ENCODE data around the gene PTHLH. TPM values are rescaled to one million over a fixed set of nuclear protein-coding genes. Genes with fewer than 3 reads are reported as not detected.

Gene PTHLH
- not detected for total RNA-seq

DNA sequence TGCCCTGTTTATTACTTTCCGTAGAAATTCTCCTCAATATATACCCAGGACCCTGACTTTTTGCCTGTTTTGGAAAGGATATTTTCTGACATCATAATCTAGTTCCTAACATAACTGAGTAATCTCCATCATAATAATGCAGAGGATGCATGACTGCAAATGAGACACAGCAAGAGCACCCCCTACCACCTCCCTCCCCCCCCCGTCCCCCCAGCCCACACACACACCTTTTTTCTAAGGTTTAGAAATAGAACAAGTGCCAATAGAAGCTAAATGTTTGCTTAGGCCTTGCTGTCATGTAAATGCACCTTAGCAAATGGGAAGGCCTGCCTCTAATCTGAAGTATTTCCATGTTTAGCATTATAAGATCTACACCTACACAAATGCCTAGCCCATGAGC, at the start of gene PTHLH:
PTHLH (minus strand) TSS at position 13 of the 400 bp plus-strand sequence. CDS start 3,239 bp downstream, outside the sequence.
- ChIA-PET POLR2A (no interaction called here), CTCF (no interaction called here)
- H3K27me3 Mint-ChIP-seq (ENCODE audit: low read depth), result peaks cover 80% of the 10 kb centered on the region
- no peak within 1 kb of the TSS for H3K4me3 Mint-ChIP-seq
- ATAC-seq (no peak), DNase-seq (no peak)
- no peaks in the 10 kb centered on the region for H3K9me3 Mint-ChIP-seq (ENCODE audit: insufficient read depth)
- peaks cover 20% of the 10 kb centered on the region for H3K4me1 Mint-ChIP-seq (ENCODE audit: low read depth)
- H3K27ac Mint-ChIP-seq, result no peak within 1 kb of the TSS
- no peaks in the 10 kb centered on the region for H3K36me3 Mint-ChIP-seq (ENCODE audit: low read depth)

DNA sequence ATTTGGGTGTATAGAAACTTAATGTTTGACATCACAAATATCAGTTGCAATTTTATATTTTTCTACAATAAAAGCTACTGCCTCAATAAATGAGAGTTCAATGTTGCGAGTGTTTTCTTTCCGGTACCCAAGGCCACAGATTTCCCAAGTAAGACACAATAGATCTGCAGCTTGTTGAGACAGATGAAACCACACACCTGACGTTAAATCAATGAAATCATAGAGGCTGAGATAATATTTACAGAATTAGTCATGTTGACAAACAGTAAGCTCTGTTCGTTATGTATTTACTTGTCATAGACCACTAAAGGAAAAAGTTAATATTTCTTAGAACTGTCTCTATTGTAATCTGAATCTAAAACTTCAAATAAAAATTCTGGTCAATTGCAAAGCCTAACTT, 49.2 kb upstream of the PTHLH start:
- H3K4me1 Mint-ChIP-seq (ENCODE audit: low read depth), result no peaks in the 10 kb centered on the region
- H3K4me3 Mint-ChIP-seq, result no peak overlapping the region
- no peak for DNase-seq
- H3K36me3 Mint-ChIP-seq (ENCODE audit: low read depth), result no peaks in the 10 kb centered on the region
- no peak for ATAC-seq
- CTCF ChIA-PET, result interaction anchor here (0.8 kb wide), 1 partner anchor 11 kb away, joined by 3 read pairs; no protein-coding TSS in a partner anchor
- POLR2A ChIA-PET, result no interaction called here
- no peak overlapping the region for H3K27ac Mint-ChIP-seq
- H3K9me3 Mint-ChIP-seq (ENCODE audit: insufficient read depth), result no peaks in the 10 kb centered on the region
- H3K27me3 Mint-ChIP-seq (ENCODE audit: low read depth), result peaks cover 3% of the 10 kb centered on the region

DNA sequence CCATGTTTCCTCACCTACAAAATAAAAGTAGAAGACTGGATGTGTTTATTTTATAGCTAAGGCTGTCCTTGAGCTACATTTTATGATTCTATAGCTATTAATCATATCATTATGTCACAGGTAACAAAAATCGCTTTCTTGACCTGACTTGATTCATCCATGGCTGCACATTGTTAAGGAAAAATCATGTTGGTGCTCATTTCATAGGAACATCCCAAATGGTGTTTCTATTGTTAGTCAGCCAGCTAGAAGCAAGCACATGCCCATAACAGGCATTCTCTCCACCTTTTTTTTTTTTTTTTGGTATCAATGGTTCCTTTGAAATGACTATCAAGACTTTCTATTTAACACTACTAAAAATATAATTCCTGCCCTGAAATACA, 45.3 kb upstream of the PTHLH start:
- Mint-ChIP-seq H3K27me3 (ENCODE audit: low read depth) (peaks cover 3% of the 10 kb centered on the region), H3K27ac (no peak overlapping the region), H3K9me3 (ENCODE audit: insufficient read depth) (no peaks in the 10 kb centered on the region), H3K4me3 (no peak overlapping the region), H3K4me1 (ENCODE audit: low read depth) (no peaks in the 10 kb centered on the region), H3K36me3 (ENCODE audit: low read depth) (no peaks in the 10 kb centered on the region)
- ChIA-PET CTCF (no interaction called here), POLR2A (no interaction called here)
- DNase-seq (no peak), ATAC-seq (no peak)

DNA sequence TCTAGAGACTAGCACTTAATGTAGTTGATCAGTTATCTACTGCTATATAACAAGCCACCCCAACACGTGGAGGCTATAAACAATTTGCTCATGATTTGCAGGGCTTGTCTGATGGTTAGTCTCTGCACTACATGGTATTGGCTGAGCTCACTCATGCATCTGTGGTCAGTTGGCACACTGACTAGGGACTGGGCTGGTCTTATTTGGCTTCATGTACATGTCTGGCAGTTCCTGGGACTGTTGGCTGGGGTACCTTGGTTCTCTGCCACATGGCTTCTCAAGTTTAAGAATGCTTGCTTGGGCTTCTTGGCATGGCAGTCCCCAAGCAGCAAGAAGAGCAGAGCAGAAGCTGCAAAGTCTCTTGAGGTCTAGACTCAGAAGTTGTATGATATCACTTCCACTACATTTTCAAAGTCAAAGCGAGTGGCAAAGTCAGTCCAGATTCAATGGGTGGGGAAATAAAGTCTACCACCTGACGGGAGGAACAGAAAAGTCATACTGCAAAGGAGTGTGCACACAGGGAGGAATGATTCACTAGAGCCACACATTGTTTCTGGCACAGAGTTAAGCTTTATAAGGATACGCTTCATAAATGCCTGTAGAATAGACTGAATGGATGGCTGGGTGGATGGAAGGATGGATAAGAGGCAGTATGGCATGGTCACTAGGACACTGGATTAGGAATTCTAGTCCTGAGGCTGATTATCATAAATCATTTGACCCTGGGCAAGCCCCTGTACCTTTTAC, 44.8 kb upstream of the PTHLH start:
- ChIA-PET POLR2A (no interaction called here), CTCF (no interaction called here)
- Mint-ChIP-seq H3K27ac (no peak overlapping the region), H3K9me3 (ENCODE audit: insufficient read depth) (no peaks in the 10 kb centered on the region), H3K4me3 (no peak overlapping the region), H3K4me1 (ENCODE audit: low read depth) (no peaks in the 10 kb centered on the region), H3K36me3 (ENCODE audit: low read depth) (no peaks in the 10 kb centered on the region), H3K27me3 (ENCODE audit: low read depth) (no peaks in the 10 kb centered on the region)
- ATAC-seq, result no peak
- no peak for DNase-seq

DNA sequence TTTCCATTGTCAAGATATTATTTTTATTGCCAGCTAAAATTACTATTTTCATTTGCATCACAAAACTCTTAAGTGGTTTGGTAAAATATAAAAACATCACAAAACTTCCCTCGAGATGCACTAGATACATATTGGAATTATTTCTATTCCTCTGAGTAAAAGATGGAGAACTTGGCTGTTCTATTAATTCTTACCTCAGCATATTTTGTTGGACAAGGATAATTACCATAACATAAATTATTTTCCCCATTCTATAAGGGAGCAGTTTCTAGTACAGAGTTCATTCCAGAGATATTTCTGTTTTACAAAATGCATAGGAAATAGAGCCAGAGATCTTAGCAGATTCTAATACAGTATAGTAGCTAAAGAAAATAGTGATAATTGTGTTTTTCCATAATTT, 42.6 kb upstream of the PTHLH start:
- no peak overlapping the region for H3K4me3 Mint-ChIP-seq
- no peak for DNase-seq
- H3K27me3 Mint-ChIP-seq (ENCODE audit: low read depth), result no peaks in the 10 kb centered on the region
- no peaks in the 10 kb centered on the region for H3K36me3 Mint-ChIP-seq (ENCODE audit: low read depth)
- H3K9me3 Mint-ChIP-seq (ENCODE audit: insufficient read depth), result no peaks in the 10 kb centered on the region
- ChIA-PET CTCF (no interaction called here), POLR2A (no interaction called here)
- no peak overlapping the region for H3K27ac Mint-ChIP-seq
- H3K4me1 Mint-ChIP-seq (ENCODE audit: low read depth), result no peaks in the 10 kb centered on the region
- ATAC-seq, result no peak

DNA sequence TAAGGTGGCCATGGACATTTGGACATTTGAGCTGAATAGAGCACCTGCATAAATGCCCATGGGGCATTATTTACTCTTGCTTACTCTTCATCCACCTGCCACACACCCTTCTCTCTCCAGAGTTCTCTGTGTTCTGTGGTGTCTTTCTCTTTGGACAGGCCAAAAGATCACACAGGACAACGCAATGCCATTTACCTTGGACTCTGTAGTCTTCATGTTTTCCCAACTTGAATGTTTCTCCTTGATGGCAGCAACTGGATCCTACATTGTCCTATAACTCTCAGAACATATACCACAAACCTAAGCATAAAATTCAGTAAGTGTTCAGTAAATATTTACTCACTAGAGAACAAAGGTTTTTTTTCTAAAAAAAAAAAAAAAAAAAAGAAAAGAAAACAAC, 41.7 kb upstream of the PTHLH start:
- no peaks in the 10 kb centered on the region for H3K4me1 Mint-ChIP-seq (ENCODE audit: low read depth)
- DNase-seq (no peak), ATAC-seq (no peak)
- no peaks in the 10 kb centered on the region for H3K27me3 Mint-ChIP-seq (ENCODE audit: low read depth)
- H3K9me3 Mint-ChIP-seq (ENCODE audit: insufficient read depth), result no peaks in the 10 kb centered on the region
- H3K27ac Mint-ChIP-seq, result no peak overlapping the region
- no peak overlapping the region for H3K4me3 Mint-ChIP-seq
- ChIA-PET POLR2A (no interaction called here), CTCF (no interaction called here)
- H3K36me3 Mint-ChIP-seq (ENCODE audit: low read depth), result no peaks in the 10 kb centered on the region

DNA sequence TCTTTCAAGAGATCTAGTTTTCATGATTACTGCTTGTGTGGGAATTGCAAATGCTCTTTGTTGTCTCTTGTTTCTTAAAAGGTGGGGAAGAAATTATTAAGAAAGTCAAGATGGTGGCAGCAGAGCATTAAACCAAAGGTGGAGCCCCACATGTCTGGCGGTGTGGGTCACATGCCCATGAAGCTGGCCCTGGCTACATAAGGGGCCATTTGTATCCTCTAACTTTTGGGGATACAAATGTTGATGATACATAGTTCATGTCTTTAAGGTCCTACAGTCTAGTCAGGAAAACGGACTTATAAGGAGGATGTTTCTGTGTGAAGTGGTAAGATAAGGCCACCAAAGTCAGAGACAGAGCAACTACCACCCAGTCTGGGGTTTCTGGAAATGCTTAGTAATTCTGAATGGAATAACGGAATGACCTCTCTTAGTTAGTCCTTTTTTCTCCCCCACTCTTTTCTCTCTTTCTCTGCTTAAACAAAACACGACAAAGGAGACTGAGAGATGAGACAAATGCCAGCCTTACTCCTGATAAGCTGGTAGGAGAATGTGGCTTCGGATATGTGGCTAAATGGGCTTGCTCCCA, 39.9 kb upstream of the PTHLH start:
- Mint-ChIP-seq H3K4me1 (ENCODE audit: low read depth) (no peaks in the 10 kb centered on the region), H3K27ac (no peak overlapping the region), H3K4me3 (no peak overlapping the region), H3K27me3 (ENCODE audit: low read depth) (no peaks in the 10 kb centered on the region), H3K36me3 (ENCODE audit: low read depth) (no peaks in the 10 kb centered on the region), H3K9me3 (ENCODE audit: insufficient read depth) (no peaks in the 10 kb centered on the region)
- DNase-seq (no peak), ATAC-seq (no peak)
- ChIA-PET POLR2A (no interaction called here), CTCF (interaction anchor here (1.4 kb wide), 1 partner anchor 10 kb away, joined by 3 read pairs; no protein-coding TSS in a partner anchor)

DNA sequence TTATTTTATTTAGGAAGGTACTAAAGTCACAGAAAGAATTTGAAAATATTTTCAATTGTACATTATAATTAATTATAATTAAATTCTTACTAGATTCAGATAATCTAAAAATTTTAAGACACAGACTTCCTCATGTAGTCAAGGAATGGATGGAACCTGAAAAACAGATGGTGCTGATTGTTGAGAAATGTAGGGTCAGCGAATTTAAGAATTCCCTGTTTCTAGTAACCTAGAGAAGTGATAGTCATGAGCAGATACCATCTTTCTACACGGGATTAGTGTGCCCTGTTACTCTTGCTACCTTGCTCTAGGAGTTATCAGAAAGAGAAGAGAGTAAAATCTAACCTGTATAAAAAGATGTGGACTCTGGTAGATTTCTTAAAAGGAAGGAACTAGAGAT, 37.5 kb upstream of the PTHLH start:
- DNase-seq (no peak), ATAC-seq (no peak)
- Mint-ChIP-seq H3K36me3 (ENCODE audit: low read depth) (no peaks in the 10 kb centered on the region), H3K9me3 (ENCODE audit: insufficient read depth) (no peaks in the 10 kb centered on the region), H3K27me3 (ENCODE audit: low read depth) (no peaks in the 10 kb centered on the region), H3K27ac (no peak overlapping the region), H3K4me1 (ENCODE audit: low read depth) (no peaks in the 10 kb centered on the region), H3K4me3 (no peak overlapping the region)
- POLR2A ChIA-PET, result no interaction called here
- CTCF ChIA-PET, result no interaction called here

DNA sequence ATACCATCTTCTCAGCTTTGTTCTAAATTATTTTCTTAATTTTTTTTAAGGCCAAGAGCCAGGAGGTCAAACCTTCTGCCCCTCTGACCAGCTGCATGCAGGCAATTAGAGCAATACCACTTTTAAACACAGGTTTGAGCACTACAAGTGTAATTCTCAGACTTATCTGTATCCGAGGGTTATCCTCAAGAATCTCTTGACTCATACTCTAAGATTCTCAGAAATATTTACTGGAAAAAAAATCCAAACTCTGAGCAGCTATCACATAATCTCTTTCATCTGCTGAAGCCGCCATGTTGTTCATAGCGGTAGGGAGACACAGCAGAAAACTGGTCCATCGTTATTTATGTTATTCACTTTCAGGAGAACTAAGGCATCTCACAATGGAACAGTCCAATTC, 27.4 kb upstream of the PTHLH start:
- no peak overlapping the region for H3K4me3 Mint-ChIP-seq
- DNase-seq (no peak), ATAC-seq (no peak)
- ChIA-PET POLR2A (no interaction called here), CTCF (no interaction called here)
- no peaks in the 10 kb centered on the region for H3K36me3 Mint-ChIP-seq (ENCODE audit: low read depth)
- no peaks in the 10 kb centered on the region for H3K27me3 Mint-ChIP-seq (ENCODE audit: low read depth)
- no peaks in the 10 kb centered on the region for H3K4me1 Mint-ChIP-seq (ENCODE audit: low read depth)
- no peak overlapping the region for H3K27ac Mint-ChIP-seq
- no peaks in the 10 kb centered on the region for H3K9me3 Mint-ChIP-seq (ENCODE audit: insufficient read depth)

DNA sequence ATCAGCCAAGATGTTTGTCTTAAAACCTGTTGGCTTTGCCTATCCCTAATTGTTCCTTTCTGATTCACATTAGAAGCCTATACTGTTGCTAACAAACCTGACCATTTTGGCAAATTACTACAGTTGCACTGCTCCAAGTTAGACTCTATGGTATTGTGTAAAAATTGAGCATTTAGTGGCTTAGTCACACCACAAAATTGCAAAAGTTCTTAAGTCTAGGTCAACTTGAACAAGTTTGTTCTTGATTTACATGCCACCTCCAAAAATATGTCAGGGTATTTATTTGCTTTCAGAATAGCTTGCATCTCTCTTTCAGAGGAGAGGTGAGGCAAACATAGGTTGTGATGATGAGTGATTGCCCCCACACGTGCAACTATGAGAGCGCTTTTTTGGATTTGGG, 27.0 kb upstream of the PTHLH start:
- ATAC-seq, result no peak
- CTCF ChIA-PET, result no interaction called here

DNA sequence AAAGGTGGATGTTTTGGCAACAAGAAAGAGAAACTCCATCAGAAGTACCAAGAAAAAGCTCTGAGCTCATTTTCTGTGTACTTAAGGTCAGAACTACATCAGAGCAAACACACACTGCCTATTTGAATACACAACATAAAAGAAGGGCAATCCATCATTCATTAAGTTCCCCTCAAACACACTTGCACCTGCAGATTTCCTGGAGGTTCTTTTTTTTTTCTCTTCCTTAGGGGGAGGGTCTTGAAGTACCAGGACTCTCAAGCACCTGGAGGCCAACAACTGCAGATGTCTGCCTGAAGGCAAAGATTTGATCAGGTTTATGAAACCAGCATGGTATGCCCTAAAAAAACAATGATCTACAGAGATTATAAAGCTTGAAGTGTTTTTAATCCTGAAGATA, 26.1 kb upstream of the PTHLH start:
- Mint-ChIP-seq H3K27me3 (ENCODE audit: low read depth) (no peaks in the 10 kb centered on the region), H3K4me1 (ENCODE audit: low read depth) (no peaks in the 10 kb centered on the region), H3K4me3 (no peak overlapping the region), H3K27ac (no peak overlapping the region), H3K36me3 (ENCODE audit: low read depth) (no peaks in the 10 kb centered on the region), H3K9me3 (ENCODE audit: insufficient read depth) (no peaks in the 10 kb centered on the region)
- ChIA-PET CTCF (no interaction called here), POLR2A (no interaction called here)
- DNase-seq (no peak), ATAC-seq (no peak)

More for the DNA sequence above, 27.0 kb upstream of the PTHLH start:
- no peak for DNase-seq
- no peak overlapping the region for H3K27ac Mint-ChIP-seq
- H3K4me3 Mint-ChIP-seq, result no peak overlapping the region
- H3K4me1 Mint-ChIP-seq (ENCODE audit: low read depth), result no peaks in the 10 kb centered on the region
- H3K27me3 Mint-ChIP-seq (ENCODE audit: low read depth), result no peaks in the 10 kb centered on the region
- POLR2A ChIA-PET, result no interaction called here
- no peaks in the 10 kb centered on the region for H3K36me3 Mint-ChIP-seq (ENCODE audit: low read depth)
- no peaks in the 10 kb centered on the region for H3K9me3 Mint-ChIP-seq (ENCODE audit: insufficient read depth)

DNA sequence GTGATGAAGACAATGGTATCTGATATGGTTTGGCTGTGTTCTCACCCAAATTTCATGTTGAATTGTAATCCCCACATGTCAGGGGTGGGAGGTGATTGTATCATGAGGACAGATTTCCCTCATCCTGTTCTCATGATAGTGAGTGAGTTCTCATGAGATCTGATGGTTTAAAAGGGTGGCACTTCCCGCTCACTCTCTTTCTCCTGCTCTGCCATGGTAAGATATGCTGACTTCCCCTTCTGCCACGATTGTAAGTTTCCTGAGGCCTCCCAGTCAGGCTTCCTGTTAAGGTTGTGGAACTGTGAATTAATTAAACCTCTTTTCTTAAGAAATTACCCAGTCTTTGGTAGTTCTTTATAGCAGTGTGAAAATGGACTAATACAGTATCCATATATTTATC, 25.6 kb upstream of the PTHLH start:
- H3K4me3 Mint-ChIP-seq, result no peak overlapping the region
- no peak overlapping the region for H3K27ac Mint-ChIP-seq

DNA sequence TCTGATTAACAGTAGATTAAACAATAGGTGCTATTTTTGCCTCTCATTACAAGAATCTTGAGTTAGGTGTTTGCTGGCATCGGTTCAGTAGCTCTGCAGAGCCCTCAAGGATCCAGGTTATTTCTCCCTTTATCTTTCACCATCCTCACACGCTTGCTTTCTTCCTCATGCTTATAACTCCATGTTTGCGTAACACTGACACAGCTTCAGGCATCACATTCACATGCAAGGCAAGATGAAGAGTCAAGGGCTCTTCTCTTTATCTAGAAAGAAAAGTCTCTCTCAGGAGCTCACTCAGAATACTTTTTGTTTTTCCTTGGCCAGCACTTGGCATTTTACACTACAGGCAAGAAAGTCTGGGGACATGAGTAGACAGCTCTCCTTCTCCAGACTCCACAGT, 24.2 kb upstream of the PTHLH start:
- no peaks in the 10 kb centered on the region for H3K36me3 Mint-ChIP-seq (ENCODE audit: low read depth)
- no peak for DNase-seq
- no peaks in the 10 kb centered on the region for H3K4me1 Mint-ChIP-seq (ENCODE audit: low read depth)
- H3K4me3 Mint-ChIP-seq, result no peak overlapping the region
- no peaks in the 10 kb centered on the region for H3K27me3 Mint-ChIP-seq (ENCODE audit: low read depth)
- H3K27ac Mint-ChIP-seq, result no peak overlapping the region
- ATAC-seq, result no peak
- ChIA-PET CTCF (no interaction called here), POLR2A (no interaction called here)
- no peaks in the 10 kb centered on the region for H3K9me3 Mint-ChIP-seq (ENCODE audit: insufficient read depth)

More for the DNA sequence above, 25.6 kb upstream of the PTHLH start:
- no peak for ATAC-seq
- H3K4me1 Mint-ChIP-seq (ENCODE audit: low read depth), result no peaks in the 10 kb centered on the region
- CTCF ChIA-PET, result no interaction called here
- DNase-seq, result no peak
- H3K9me3 Mint-ChIP-seq (ENCODE audit: insufficient read depth), result no peaks in the 10 kb centered on the region
- H3K36me3 Mint-ChIP-seq (ENCODE audit: low read depth), result no peaks in the 10 kb centered on the region
- POLR2A ChIA-PET, result no interaction called here
- no peaks in the 10 kb centered on the region for H3K27me3 Mint-ChIP-seq (ENCODE audit: low read depth)

Data from activated CD8-positive, alpha-beta T cell treated with anti-CD3 and anti-CD28 coated beads, Interleukin-2, amount 10 ng/mL, durations not matched to agents 7 days and 5 days (primary cell).